Subcutaneous adipose tissue (tissue), 4 donors: ENCODE data around the gene FKBP15. TPM values are rescaled to one million over a fixed set of nuclear protein-coding genes. Genes with fewer than 3 reads are reported as not detected.

Source experiments
- CTCF ChIP-seq: fragments of 450-650 bp; IDR thresholded peaks from one replicate; pipeline ENCODE4 v1.5.1; 2016; ENCODE audit warnings: low read depth, mild to moderate bottlenecking, control low read depth, antibody characterized with exemption, moderate library complexity
- total RNA-seq, 4 donors: library from RNA; depleted of rRNA; stranded (reverse); fragments of >200 nt; gene quantifications; one replicate each; pipeline ENCODE4 v1.1.0, GENCODE V29; 2016

FKBP15 gene
- total RNA-seq, 4 donors from 2014 or later: 24.9 to 51.7 (median 32.0) TPM

GRCh38 chr9:113228130-113228665, 7.1 kb upstream of the FKBP15 start:
- TF ChIP-seq CTCF: no peak

DNA sequence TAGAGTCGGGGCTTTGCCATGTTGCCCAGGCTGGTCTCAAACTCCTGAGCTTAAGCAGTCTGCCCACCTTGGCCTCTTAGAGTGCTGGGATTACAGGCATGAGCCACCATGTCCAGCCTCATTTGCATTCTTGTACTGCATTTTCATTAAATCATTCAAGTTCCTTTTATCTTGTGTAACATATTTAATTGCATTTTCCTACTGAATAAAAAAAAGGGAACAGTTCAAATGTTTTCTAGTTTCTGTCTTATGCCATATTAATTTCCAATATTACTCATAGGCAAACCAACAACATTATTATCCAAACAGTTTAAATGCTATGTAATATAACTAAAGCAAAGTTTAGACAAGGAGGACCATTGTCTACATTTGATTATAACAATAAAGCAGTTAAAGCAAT, 6.4 kb upstream of the FKBP15 start:
- no peak for TF ChIP-seq CTCF

DNA sequence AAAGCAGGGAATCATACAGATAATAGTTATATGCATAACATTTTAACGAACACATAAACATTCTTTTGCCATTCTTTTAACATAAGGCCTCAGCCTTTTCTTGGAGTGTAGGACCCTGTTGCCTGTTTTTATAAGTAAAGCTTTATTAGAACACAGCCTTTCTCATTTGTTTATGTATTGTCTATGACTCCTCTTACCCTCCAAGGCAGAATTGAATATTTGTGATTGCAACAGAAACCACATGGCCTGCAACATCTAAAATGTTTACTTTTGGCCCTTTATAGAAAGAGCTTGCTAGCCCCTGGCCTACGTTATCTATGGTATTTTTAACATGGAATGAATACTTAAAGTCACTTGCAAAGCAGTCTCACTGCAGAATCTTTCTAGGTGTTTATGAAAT, 2.9 kb upstream of the FKBP15 start:
- no peak for TF ChIP-seq CTCF

GRCh38 chr9:113222482-113222841, 1.4 kb upstream of the FKBP15 start:
- no peak for TF ChIP-seq CTCF

DNA sequence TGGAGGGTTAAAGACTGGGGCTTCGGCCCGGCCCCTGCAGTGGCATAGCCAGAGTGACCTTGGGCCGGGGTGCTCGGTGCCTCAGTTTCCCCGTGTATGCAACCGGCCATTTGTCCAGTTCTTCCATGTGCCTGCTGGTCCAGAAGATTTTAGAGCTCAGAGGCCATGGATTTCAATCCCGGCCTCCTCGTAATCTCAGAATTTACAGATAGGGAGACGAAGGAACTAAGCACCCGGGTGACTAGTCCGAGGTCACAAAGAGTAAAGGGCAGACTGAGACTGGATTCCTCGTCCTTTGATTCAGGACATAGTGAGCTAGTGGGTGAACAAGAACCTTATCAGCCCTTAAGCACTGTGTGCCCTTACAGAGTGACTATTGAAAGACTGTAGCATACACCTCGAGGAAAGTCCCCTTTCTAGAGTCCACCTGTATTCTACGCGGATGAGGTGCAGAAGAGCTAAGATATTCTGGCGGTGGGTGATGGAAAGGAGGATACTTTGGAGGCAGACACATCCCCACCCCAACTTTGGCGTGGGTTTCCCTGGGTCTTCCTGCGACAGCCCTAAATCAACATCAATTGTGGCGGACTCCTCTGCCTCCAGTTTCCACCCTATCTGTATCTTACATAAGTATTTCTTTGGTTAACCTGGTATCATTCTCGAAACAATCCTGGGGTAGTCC, 864 bp upstream of the FKBP15 start:
- TF ChIP-seq CTCF: no peak

DNA sequence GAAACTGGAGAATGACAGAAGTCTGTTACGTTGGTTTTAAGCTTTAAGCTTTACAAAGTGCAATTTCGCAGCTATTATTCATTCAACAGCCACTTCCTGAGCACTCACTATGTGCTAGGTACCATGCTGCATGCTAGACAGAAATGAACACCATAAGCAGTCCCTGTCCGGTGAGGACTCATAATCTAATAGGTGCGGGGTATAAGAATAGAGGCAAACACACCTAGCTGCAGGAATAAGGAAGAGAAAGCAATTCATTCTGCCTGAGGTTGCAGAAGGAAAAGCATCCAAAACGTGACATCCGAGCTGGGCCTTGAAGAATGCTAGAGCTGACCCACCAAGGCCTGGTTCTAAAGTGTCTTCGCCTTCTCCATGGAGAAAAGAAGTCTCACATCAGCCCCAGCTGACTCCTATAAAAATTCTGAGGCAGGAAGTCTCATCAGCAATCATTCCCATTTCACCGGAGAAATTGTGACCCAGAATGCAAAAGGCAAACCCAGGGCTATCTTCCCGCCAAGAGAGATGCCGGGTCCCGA, 542 bp downstream of the FKBP15 start:
- TF ChIP-seq CTCF: no peak

GRCh38 chr9:113219969-113220368, 1.1 kb downstream of the FKBP15 start:
- TF ChIP-seq CTCF: no peak
